ENCODE data around the gene NCAPD2. TPM values are rescaled to one million over a fixed set of nuclear protein-coding genes. Genes with fewer than 3 reads are reported as not detected.
"Not testable (repeated sequence)": the region's sequence is repeated elsewhere in the genome, so short reads cannot be mapped to it uniquely, and the experiment has no call there.

The NCAPD2 gene
- total RNA-seq, 2 experiments from 2014 or later, result 153 to 156 TPM

DNA sequence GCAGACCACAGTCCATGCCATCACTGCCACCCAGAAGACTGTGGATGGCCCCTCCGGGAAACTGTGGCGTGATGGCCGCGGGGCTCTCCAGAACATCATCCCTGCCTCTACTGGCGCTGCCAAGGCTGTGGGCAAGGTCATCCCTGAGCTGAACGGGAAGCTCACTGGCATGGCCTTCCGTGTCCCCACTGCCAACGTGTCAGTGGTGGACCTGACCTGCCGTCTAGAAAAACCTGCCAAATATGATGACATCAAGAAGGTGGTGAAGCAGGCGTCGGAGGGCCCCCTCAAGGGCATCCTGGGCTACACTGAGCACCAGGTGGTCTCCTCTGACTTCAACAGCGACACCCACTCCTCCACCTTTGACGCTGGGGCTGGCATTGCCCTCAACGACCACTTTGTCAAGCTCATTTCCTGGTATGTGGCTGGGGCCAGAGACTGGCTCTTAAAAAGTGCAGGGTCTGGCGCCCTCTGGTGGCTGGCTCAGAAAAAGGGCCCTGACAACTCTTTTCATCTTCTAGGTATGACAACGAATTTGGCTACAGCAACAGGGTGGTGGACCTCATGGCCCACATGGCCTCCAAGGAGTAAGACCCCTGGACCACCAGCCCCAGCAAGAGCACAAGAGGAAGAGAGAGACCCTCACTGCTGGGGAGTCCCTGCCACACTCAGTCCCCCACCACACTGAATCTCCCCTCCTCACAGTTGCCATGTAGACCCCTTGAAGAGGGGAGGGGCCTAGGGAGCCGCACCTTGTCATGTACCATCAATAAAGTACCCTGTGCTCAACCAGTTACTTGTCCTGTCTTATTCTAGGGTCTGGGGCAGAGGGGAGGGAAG, 43.9 kb downstream of the NCAPD2 start:
- not testable (repeated sequence) for H3K27me3 Mint-ChIP-seq, H3K9me3 Mint-ChIP-seq
- peak overlapping the region; percentile 97 for H3K27ac Mint-ChIP-seq
- peaks cover 78% of the 10 kb centered on the region for H3K36me3 Mint-ChIP-seq (ENCODE audit: low read depth)
- H3K4me3 Mint-ChIP-seq, result peak overlapping the region; percentile 96
- peak; percentile 88 for DNase-seq
- H3K4me1 Mint-ChIP-seq, result peaks cover 73% of the 10 kb centered on the region
- CTCF ChIA-PET, result interaction anchor here (0.6 to 5.9 kb wide), 31 partner anchors 10 to 422 kb away, joined by 3 to 115 read pairs (median 4); partner anchors contain the start of genes COPS7A, IFFO1, MRPL51 and TAPBPL
- POLR2A ChIA-PET, result interaction anchor here (0.7 to 7.9 kb wide), 19 partner anchors 11 to 315 kb away, joined by 3 to 201 read pairs (median 4); partner anchors contain the start of genes COPS7A, IFFO1, MRPL51 and NOP2

DNA sequence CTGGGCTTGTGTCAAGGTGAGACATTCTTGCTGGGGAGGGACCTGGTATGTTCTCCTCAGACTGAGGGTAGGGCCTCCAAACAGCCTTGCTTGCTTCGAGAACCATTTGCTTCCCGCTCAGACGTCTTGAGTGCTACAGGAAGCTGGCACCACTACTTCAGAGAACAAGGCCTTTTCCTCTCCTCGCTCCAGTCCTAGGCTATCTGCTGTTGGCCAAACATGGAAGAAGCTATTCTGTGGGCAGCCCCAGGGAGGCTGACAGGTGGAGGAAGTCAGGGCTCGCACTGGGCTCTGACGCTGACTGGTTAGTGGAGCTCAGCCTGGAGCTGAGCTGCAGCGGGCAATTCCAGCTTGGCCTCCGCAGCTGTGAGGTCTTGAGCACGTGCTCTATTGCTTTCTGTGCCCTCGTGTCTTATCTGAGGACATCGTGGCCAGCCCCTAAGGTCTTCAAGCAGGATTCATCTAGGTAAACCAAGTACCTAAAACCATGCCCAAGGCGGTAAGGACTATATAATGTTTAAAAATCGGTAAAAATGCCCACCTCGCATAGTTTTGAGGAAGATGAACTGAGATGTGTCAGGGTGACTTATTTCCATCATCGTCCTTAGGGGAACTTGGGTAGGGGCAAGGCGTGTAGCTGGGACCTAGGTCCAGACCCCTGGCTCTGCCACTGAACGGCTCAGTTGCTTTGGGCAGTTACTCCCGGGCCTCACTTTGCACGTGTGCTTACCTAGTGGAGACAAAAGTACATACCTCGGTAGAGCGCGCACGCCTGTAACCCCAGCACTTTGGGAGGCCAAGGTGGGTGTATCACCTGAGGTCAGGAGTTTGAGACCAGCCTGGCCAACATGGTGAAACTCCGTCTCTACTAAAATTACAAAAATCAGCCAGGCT, 44.8 kb downstream of the NCAPD2 start:
- ChIA-PET CTCF (interaction anchor here (0.6 to 5.9 kb wide), 21 partner anchors 9 to 248 kb away, joined by 3 to 115 read pairs (median 5); partner anchors contain the start of genes IFFO1, MRPL51, TAPBPL and VAMP1), POLR2A (interaction anchor here (0.8 to 7.9 kb wide), 24 partner anchors 9 to 327 kb away, joined by 3 to 201 read pairs (median 4); partner anchors contain the start of genes COPS7A, IFFO1, MRPL51 and NOP2)
- peaks cover 73% of the 10 kb centered on the region for H3K36me3 Mint-ChIP-seq (ENCODE audit: low read depth)
- no peaks in the 10 kb centered on the region for H3K9me3 Mint-ChIP-seq
- DNase-seq, result no peak
- peak overlapping the region; percentile 17 for H3K4me3 Mint-ChIP-seq
- peak overlapping the region; percentile 97 for H3K27ac Mint-ChIP-seq
- H3K4me1 Mint-ChIP-seq, result peaks cover 68% of the 10 kb centered on the region
- no peaks in the 10 kb centered on the region for H3K27me3 Mint-ChIP-seq

DNA sequence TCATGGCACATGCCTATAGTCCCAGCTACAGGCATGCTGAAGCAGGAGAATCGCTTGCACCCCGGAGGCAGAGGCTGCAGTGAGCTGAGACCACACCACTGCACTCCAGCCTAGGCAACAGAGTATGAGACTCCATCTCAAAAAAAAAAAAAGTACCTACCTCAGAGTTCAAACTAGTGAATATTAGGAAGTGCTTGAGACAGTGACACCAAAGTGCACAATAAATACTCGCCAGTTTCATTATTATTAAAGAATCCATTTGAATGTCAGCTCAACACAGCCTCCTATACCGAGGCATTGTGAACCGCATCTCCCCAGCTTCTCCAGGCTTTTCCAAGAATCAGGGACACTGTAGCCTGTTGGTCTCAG, 45.4 kb downstream of the NCAPD2 start:
- Mint-ChIP-seq H3K4me3 (peak overlapping the region; percentile 44), H3K4me1 (peaks cover 66% of the 10 kb centered on the region), H3K36me3 (ENCODE audit: low read depth) (peaks cover 68% of the 10 kb centered on the region), H3K9me3 (no peaks in the 10 kb centered on the region), H3K27ac (peak overlapping the region; percentile 74), H3K27me3 (no peaks in the 10 kb centered on the region)
- DNase-seq, result no peak
- POLR2A ChIA-PET, result interaction anchor here (0.6 to 7.9 kb wide), 19 partner anchors 10 to 326 kb away, joined by 3 to 201 read pairs (median 4); partner anchors contain the start of genes IFFO1, MRPL51, NOP2 and VAMP1
- CTCF ChIA-PET, result interaction anchor here (0.6 to 5.9 kb wide), 6 partner anchors 10 to 115 kb away, joined by 3 to 115 read pairs (median 8); partner anchors contain the start of genes IFFO1 and VAMP1

DNA sequence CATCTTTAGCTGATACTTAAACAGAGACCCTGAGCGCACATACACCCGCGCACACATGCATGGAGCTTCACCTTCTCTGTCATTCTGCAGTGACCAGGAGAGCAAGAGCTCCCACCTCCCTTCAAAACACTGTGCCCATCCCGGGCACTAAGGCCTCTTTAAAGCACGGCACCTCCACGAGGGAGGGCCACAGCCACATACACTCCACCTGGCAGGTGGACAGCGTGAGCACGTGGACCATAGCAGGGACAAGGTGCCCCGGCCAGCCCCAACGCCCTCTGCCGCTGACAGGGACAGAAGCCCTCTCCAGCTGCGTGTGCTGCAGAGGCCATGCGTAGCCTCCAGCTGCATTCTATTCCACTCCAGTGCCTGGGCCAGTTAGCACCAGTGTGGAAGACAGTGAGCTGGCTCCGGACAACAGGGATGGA, 45.8 kb downstream of the NCAPD2 start:
- peak overlapping the region; percentile 88 for H3K27ac Mint-ChIP-seq
- H3K9me3 Mint-ChIP-seq, result no peaks in the 10 kb centered on the region
- H3K4me1 Mint-ChIP-seq, result peaks cover 66% of the 10 kb centered on the region
- H3K4me3 Mint-ChIP-seq, result peak overlapping the region; percentile 44
- H3K27me3 Mint-ChIP-seq, result no peaks in the 10 kb centered on the region
- DNase-seq, result no peak
- H3K36me3 Mint-ChIP-seq (ENCODE audit: low read depth), result peaks cover 67% of the 10 kb centered on the region
- CTCF ChIA-PET, result interaction anchor here (0.6 to 5.9 kb wide), 8 partner anchors 10 to 115 kb away, joined by 3 to 115 read pairs (median 4); partner anchors contain the start of genes IFFO1 and VAMP1
- POLR2A ChIA-PET, result interaction anchor here (0.6 to 7.9 kb wide), 19 partner anchors 13 to 398 kb away, joined by 3 to 201 read pairs (median 4); partner anchors contain the start of genes IFFO1, MRPL51, NOP2 and VAMP1

DNA sequence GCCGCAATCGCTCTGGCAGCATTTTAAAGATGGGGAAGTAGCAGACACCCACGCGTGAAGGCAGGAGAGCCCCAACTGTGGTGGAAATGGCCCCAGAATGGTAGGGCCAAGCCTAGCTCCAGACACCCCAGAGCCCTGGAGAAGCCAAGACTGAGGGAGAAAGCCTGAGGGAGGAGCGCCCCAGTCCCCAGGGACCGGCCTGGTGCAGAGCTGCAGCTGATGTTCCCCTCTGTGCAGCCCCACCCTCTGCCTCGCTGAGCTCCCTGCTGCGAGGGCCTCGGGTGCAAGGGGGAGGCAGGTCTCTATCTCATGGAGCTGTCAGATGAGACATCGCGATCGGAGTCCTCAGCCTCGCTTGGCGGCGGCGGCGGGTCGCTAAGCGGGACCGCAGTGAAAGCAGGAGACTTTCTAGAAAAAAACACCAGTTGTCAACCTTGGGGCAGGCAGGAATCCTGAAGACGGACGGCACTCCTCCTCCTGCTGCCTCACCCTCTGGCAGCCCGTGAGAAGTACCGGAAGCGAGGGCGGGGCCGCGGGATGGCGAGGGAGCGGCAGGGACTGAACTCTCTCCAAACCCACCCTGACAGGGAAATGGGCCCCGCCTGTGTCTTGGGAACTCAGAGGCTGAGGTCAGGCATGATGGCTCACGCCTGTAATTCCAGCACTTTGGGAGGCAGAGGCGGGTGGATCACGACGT, 46.4 kb downstream of the NCAPD2 start:
- H3K36me3 Mint-ChIP-seq (ENCODE audit: low read depth), result peaks cover 61% of the 10 kb centered on the region
- no peaks in the 10 kb centered on the region for H3K9me3 Mint-ChIP-seq
- H3K4me3 Mint-ChIP-seq, result peak overlapping the region; percentile 51
- ChIA-PET POLR2A (interaction anchor here (0.6 to 7.9 kb wide), 17 partner anchors 13 to 398 kb away, joined by 3 to 201 read pairs (median 4); partner anchors contain the start of genes IFFO1, MRPL51, NOP2 and VAMP1), CTCF (interaction anchor here (0.7 to 5.9 kb wide), 6 partner anchors 12 to 116 kb away, joined by 3 to 115 read pairs (median 7); partner anchors contain the start of genes IFFO1 and VAMP1)
- peak overlapping the region; percentile 88 for H3K27ac Mint-ChIP-seq
- peak; percentile 70 for DNase-seq
- H3K4me1 Mint-ChIP-seq, result peaks cover 66% of the 10 kb centered on the region
- no peaks in the 10 kb centered on the region for H3K27me3 Mint-ChIP-seq

DNA sequence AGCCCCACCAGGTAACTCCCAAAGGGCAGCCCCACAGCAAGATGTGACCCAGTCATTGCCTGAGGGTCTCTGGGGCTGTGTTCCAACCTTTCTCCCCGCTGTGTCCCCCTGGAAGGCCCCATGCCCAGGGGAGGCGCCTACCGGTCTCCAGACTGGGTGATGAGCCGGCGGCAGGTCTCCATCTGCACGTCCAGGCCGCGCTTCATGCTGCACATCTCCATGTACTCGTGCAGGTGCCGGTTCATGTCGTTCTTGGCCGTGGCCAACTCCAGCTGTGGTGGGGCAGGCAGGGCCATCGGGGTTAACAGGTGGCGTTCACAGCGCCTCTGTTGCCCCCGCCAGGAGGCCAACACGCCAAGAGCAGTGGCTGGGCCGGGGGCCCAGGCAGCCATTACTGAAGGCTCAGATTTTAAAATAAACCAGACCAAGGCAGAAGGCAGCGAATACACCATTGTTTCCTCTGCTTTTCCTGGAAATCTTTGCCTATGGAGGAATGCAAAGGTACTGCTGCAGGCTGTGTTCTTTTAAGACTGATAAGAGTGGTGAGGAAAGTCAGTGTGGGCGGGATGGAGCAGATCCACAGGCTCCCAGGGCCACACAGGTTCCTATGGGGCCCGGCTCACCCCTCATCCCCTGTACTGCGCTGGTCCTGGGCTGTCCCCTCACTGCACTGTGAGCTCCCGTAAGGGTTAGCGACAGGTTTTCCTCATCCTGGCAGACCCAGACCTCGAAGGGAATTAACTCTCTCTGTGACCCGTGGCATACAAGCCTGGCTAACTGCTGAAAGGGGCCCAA, 47.7 kb downstream of the NCAPD2 start:
- DNase-seq, result no peak
- H3K4me3 Mint-ChIP-seq, result no peak overlapping the region
- H3K36me3 Mint-ChIP-seq (ENCODE audit: low read depth), result peaks cover 57% of the 10 kb centered on the region
- no peaks in the 10 kb centered on the region for H3K27me3 Mint-ChIP-seq
- ChIA-PET POLR2A (interaction anchor here (7.6 to 7.9 kb wide), 2 partner anchors 12 to 71 kb away, joined by 88 to 201 read pairs; partner anchors contain the start of genes IFFO1 and VAMP1), CTCF (interaction anchor here (2.8 to 5.9 kb wide), 3 partner anchors 10 to 117 kb away, joined by 10 to 115 read pairs (median 45); partner anchors contain the start of gene IFFO1)
- H3K9me3 Mint-ChIP-seq, result no peaks in the 10 kb centered on the region
- peaks cover 62% of the 10 kb centered on the region for H3K4me1 Mint-ChIP-seq
- H3K27ac Mint-ChIP-seq, result peak overlapping the region; percentile 88

DNA sequence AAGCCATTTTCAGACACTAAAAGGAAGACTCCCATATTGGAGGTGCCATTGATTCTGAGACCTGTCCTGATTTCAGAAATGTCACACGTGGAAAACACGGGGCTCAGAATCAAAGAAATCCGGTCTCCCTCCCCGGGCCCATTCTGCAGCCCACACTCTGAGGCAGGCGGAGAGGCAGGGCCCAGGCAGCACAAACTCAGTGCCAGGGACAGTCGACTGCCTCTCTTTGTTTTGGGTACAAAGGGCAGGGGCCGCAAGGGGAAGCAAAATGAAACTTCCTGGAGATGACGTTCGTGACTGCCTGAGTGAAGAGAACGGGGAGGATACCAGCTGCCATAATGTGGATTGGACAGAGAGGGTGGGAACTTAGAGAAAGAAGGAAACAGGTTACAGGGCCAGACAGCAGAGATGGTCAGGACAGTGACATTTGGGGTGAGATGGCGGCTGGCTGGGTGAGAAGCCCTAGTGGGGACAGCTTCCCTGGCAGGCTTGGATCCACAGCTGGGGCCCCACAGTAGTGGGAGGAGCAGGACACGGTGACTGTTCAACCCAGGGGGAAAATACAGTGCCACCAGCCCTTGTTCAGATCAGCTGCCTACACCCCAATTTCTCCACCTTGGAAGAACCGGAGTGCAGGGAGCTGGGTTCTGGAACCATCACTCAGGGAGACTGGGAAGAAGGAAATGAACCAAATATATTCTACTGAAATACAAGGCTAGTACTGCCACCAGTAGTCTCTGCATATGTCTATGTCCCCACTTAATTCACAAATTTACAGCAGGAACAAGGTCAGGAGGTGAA, 48.5 kb downstream of the NCAPD2 start:
- POLR2A ChIA-PET, result interaction anchor here (1.6 kb wide), 1 partner anchor 10 kb away, joined by 4 read pairs; no protein-coding TSS in a partner anchor
- H3K27me3 Mint-ChIP-seq, result no peaks in the 10 kb centered on the region
- H3K4me3 Mint-ChIP-seq, result no peak overlapping the region
- peaks cover 57% of the 10 kb centered on the region for H3K36me3 Mint-ChIP-seq (ENCODE audit: low read depth)
- no peak for DNase-seq
- peaks cover 54% of the 10 kb centered on the region for H3K4me1 Mint-ChIP-seq
- CTCF ChIA-PET, result interaction anchor here (5.9 kb wide), 1 partner anchor 10 kb away, joined by 115 read pairs; the partner anchor contains the start of gene IFFO1
- no peaks in the 10 kb centered on the region for H3K9me3 Mint-ChIP-seq
- peak overlapping the region; percentile 4 for H3K27ac Mint-ChIP-seq

DNA sequence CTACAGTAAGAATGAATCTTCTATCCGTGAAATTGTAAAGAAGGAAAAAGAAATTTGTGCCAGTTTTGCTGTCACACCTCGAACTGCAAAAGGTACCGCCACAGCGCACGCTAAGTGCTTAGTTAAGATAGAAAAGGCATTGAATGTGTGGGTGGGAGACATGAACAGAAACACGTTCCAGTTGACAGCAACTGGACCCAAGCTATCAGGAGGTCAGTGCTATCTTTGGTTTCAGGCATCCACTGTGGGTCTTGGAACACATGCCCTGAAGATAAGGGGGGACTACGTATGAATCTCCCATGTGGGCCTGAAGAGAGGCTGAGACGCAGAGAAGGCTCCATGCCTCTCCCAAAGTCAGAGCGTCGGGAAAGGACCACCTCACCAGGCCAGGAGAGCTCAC, 52.1 kb downstream of the NCAPD2 start:
- POLR2A ChIA-PET, result interaction anchor here (16.7 kb wide), 1 partner anchor 8 kb away, joined by 201 read pairs; the partner anchor contains the start of gene GAPDH
- Mint-ChIP-seq H3K4me1 (peaks cover 18% of the 10 kb centered on the region), H3K27ac (no peak overlapping the region), H3K36me3 (ENCODE audit: low read depth) (peaks cover 41% of the 10 kb centered on the region), H3K9me3 (no peaks in the 10 kb centered on the region), H3K27me3 (no peaks in the 10 kb centered on the region), H3K4me3 (no peak overlapping the region)
- CTCF ChIA-PET, result interaction anchor here (2.1 to 12.7 kb wide), 2 partner anchors 6 to 7 kb away, joined by 6 to 115 read pairs; no protein-coding TSS in a partner anchor
- DNase-seq, result no peak

DNA sequence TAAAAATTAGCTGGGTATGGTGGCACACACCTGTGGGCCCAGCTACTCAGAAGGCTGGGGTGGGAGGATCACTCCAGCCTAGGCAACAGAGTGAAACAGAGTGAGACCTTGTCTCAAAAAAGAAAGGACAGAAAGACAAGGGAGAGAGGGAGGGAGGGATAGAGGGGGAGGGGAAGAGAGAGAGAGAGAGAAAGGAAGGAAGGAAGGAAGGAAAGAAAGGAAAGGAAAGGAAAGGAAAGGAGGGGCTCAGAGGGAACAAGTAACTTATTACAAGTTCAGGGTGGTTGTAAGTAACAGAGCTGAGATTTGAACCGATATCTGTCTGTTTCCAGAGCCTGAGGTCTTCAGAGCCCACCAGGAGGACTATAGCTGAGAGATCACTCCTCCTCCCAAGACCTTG, 53.7 kb downstream of the NCAPD2 start:
- H3K27me3 Mint-ChIP-seq, result no peaks in the 10 kb centered on the region
- ChIA-PET POLR2A (interaction anchor here (0.9 to 16.7 kb wide), 2 partner anchors 10 to 11 kb away, joined by 3 to 201 read pairs; partner anchors contain the start of gene GAPDH), CTCF (interaction anchor here (1.1 to 12.7 kb wide), 2 partner anchors 8 to 9 kb away, joined by 4 to 115 read pairs; no protein-coding TSS in a partner anchor)
- peaks cover 42% of the 10 kb centered on the region for H3K36me3 Mint-ChIP-seq (ENCODE audit: low read depth)
- H3K9me3 Mint-ChIP-seq, result no peaks in the 10 kb centered on the region
- H3K27ac Mint-ChIP-seq, result no peak overlapping the region
- peaks cover 14% of the 10 kb centered on the region for H3K4me1 Mint-ChIP-seq
- H3K4me3 Mint-ChIP-seq, result no peak overlapping the region
- no peak for DNase-seq

DNA sequence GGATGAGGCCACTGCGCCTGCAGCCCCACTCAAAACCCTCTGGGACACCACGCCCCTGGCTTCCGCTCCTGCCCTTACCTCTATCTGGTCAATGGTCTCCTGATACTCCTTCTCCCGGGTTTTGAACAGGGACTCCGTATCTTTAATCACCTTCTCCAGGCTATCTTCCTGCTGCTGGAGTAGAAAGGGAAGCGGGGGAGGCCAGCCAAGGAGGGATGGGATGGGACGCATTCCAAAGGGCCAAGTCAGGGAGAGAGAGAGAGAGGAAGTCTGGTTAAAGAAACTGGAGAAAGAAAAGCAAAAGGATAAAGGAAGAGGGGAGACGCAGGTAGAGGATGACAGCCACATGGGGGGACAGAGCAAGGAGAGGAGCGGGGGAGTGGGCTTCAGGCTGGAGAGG, 54.1 kb downstream of the NCAPD2 start:
- peaks cover 16% of the 10 kb centered on the region for H3K4me1 Mint-ChIP-seq
- H3K27ac Mint-ChIP-seq, result no peak overlapping the region
- no peaks in the 10 kb centered on the region for H3K27me3 Mint-ChIP-seq
- CTCF ChIA-PET, result interaction anchor here (1.1 to 12.7 kb wide), 2 partner anchors 8 kb away, joined by 4 to 115 read pairs; no protein-coding TSS in a partner anchor
- H3K36me3 Mint-ChIP-seq (ENCODE audit: low read depth), result peaks cover 45% of the 10 kb centered on the region
- H3K4me3 Mint-ChIP-seq, result no peak overlapping the region
- H3K9me3 Mint-ChIP-seq, result no peaks in the 10 kb centered on the region
- no peak for DNase-seq
- POLR2A ChIA-PET, result interaction anchor here (0.9 to 16.7 kb wide), 2 partner anchors 10 kb away, joined by 3 to 201 read pairs; partner anchors contain the start of gene GAPDH

Data from activated CD4-positive, alpha-beta memory T cell treated with anti-CD3 and anti-CD28 coated beads, Interleukin-2, amount 10 ng/mL, durations not matched to agents 7 days and 5 days (primary cell).